Muscle layer of colon (tissue), 2 donors: ENCODE measurements around the gene NAA50.

Experiments
- H3K27ac ChIP-seq: one replicate; pipeline ENCODE4 v1.7.0; 2013; ENCODE audit warnings: low read depth, mild to moderate bottlenecking, low read length, moderate library complexity
- H3K27me3 ChIP-seq, 2 donors: one replicate each; pipeline ENCODE4 v1.7.0; 2013; ENCODE audit warnings: low read length in 2 of 2, mild to moderate bottlenecking in 2 of 2; ENCODE audit not compliant: insufficient read depth in 2 of 2, control insufficient read depth in 1 of 2
- H3K36me3 ChIP-seq: one replicate; pipeline ENCODE4 v1.7.0; 2013; ENCODE audit warnings: mild to moderate bottlenecking, low read length; ENCODE audit not compliant: insufficient read depth
- H3K4me1 ChIP-seq: one replicate; pipeline ENCODE4 v1.7.0; 2013; ENCODE audit warnings: mild to moderate bottlenecking, low read length; ENCODE audit not compliant: insufficient read depth
- H3K4me3 ChIP-seq, 2 donors: one replicate each; pipeline ENCODE4 v1.7.0; 2013; ENCODE audit warnings: low read length in 2 of 2, low read depth in 1 of 2, mild to moderate bottlenecking in 1 of 2, moderate library complexity in 1 of 2
- H3K9ac ChIP-seq: one replicate; pipeline ENCODE4 v1.7.0; 2013; ENCODE audit warnings: low read length
- H3K9me3 ChIP-seq: one replicate; pipeline ENCODE4 v1.7.0; 2013; ENCODE audit warnings: mild to moderate bottlenecking, low read length
- donor health status: abdominal sarcoma.
- donor health status: Adenocarcinoma of cecum.

NAA50 gene

GRCh38 chr3:113678773-113679172, 67.3 kb downstream of the NAA50 start:
- Histone ChIP-seq H3K4me1 (no peaks in the 10 kb centered on the region), H3K4me3 (no peak overlapping the region), H3K27ac (no peak overlapping the region), H3K36me3 (peaks cover 6% of the 10 kb centered on the region), H3K9ac (no peak overlapping the region), H3K27me3 (no peaks in the 10 kb centered on the region), H3K9me3 (no peaks in the 10 kb centered on the region)

DNA sequence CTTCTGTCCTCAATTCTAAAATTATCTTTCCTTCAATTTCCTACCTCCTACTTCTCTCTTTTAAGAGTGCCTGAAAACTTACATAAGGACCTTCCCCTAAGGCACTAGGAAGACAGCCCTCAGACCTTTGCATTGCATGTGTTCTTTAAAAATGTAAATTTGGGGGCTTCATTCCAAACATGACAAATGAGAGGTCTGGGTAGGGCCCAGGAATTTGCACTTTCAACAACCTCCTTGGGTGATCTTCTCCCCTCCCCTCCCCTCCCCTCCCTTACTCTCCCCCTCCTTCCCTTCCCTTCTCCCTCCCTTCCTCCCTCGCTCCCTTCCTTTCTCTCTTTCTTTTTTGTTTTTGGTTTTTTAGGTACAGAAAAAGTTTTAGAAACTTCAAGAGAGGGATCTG, 68.3 kb downstream of the NAA50 start:
- no peak overlapping the region for H3K9ac ChIP-seq
- no peaks in the 10 kb centered on the region for H3K4me1 ChIP-seq
- no peaks in the 10 kb centered on the region for H3K27me3 ChIP-seq
- H3K9me3 ChIP-seq: no peaks in the 10 kb centered on the region
- no peak overlapping the region for H3K27ac ChIP-seq
- no peak overlapping the region for H3K4me3 ChIP-seq
- peaks cover 6% of the 10 kb centered on the region for H3K36me3 ChIP-seq

- Histone ChIP-seq H3K4me1 (no peaks in the 10 kb centered on the region), H3K9me3 (no peaks in the 10 kb centered on the region), H3K27ac (no peak overlapping the region), H3K4me3 (no peak overlapping the region), H3K9ac (no peak overlapping the region), H3K36me3 (peaks cover 6% of the 10 kb centered on the region), H3K27me3 (no peaks in the 10 kb centered on the region)
Measured at GRCh38 chr3:113676261-113676660, 69.8 kb downstream of the NAA50 start.

DNA sequence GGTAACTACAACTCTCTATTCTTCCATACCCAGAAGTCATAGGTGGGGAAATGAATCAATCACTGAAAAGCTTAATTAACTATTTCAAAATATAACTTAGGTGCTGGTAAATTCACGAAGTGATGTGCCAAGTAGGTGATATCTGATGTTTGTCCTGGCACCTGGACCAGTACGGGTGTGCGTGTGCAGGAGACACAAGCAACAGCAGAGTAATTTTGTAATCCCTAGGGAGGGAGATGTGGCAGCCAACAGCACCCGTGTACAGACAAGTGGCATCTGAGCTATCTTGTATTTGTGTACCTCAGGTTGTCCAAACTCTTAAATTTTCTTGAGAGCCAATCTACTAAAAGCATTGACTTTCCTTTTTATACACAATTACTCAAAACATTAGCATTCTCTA, 72.5 kb downstream of the NAA50 start:
- H3K36me3 ChIP-seq: peaks cover 6% of the 10 kb centered on the region
- H3K9ac ChIP-seq: no peak overlapping the region
- H3K9me3 ChIP-seq: no peaks in the 10 kb centered on the region
- H3K4me3 ChIP-seq: no peak overlapping the region
- no peaks in the 10 kb centered on the region for H3K4me1 ChIP-seq
- no peaks in the 10 kb centered on the region for H3K27me3 ChIP-seq
- H3K27ac ChIP-seq: no peak overlapping the region

DNA sequence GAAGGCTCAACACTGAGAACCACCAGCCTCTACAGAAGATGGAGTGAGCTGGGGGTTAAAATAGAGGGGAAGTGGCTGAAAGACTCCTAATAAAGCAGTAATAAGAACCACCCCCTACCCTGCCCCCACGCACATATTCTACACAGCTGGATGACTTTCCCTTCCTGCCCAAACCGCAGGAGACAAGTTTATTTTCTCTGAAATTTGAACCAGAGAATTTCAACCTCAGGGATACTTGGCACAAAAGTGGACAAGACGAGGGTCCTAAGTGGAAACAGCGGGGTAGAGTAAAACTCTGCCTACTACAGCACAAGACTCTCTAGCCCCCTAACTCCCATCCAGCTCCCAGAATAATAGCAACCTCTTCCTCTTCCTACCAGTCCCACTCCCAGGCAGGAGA, 78.0 kb downstream of the NAA50 start:
- Histone ChIP-seq H3K4me3 (no peak overlapping the region), H3K27me3 (no peaks in the 10 kb centered on the region), H3K9me3 (no peaks in the 10 kb centered on the region), H3K36me3 (peaks cover 8% of the 10 kb centered on the region), H3K4me1 (peaks cover 4% of the 10 kb centered on the region), H3K9ac (no peak overlapping the region), H3K27ac (no peak overlapping the region)
